CD8-positive, alpha-beta memory T cell (primary cell): Measurements from ENCODE around the gene RETREG2. TPM values are rescaled to one million over a fixed set of nuclear protein-coding genes. Genes with fewer than 3 reads are reported as not detected.
A peak's percentile ranks its signal among the peaks of the same experiment; 100 is the strongest.

ENCODE experiments used
- CTCF ChIA-PET: fragments of 350-600 bp; sonication (Branson Sonifier 250); formaldehyde crosslinking; loops from one replicate; lab custom pipeline; 2021; ENCODE audit warnings: antibody characterized with exemption; lab: Charles Lee
- POLR2A ChIA-PET: fragments of 350-600 bp; sonication (Branson Sonifier 250); formaldehyde crosslinking; loops from one replicate; lab custom pipeline; 2021; ENCODE audit warnings: antibody characterized with exemption; lab: Charles Lee
- DNase-seq, 5 donors: peaks; one replicate each; pipeline versions ENCODE4 v3.0.0 to v3.0.0-alpha.2; 2020 to 2022; ENCODE audit warnings: mixed read lengths in 1 of 5
- H3K27ac ChIP-seq: one replicate; pipeline ENCODE4 v1.7.0; 2013; ENCODE audit warnings: low read depth, mild to moderate bottlenecking, low read length, moderate library complexity
- H3K27me3 ChIP-seq: 2 replicates; pipeline ENCODE4 v1.7.0; 2013; ENCODE audit warnings: low read length, mild to moderate bottlenecking; ENCODE audit not compliant: insufficient read depth, poor library complexity, severe bottlenecking
- H3K36me3 ChIP-seq: 2 replicates; pipeline ENCODE4 v1.7.0; 2013; ENCODE audit warnings: mild to moderate bottlenecking, low read length, moderate library complexity; ENCODE audit not compliant: insufficient read depth
- H3K4me1 ChIP-seq: 2 replicates; pipeline ENCODE4 v1.7.0; 2013; ENCODE audit warnings: mild to moderate bottlenecking, low read length, moderate library complexity; ENCODE audit not compliant: insufficient read depth
- H3K4me3 ChIP-seq: 2 replicates; pipeline ENCODE4 v1.7.0; 2013; ENCODE audit warnings: mild to moderate bottlenecking, low read length
- H3K9me3 ChIP-seq: 2 replicates; pipeline ENCODE4 v1.7.0; 2013; ENCODE audit warnings: mild to moderate bottlenecking, low read length
- H3K27ac Mint-ChIP-seq, 8 donors: one replicate each; pipeline ENCODE4 v1.8.0; 2020 to 2021; ENCODE audit warnings: mixed read lengths in 8 of 8, mild to moderate bottlenecking in 6 of 8, inconsistent platforms in 3 of 8, moderate library complexity in 3 of 8
- H3K27me3 Mint-ChIP-seq, 2 donors: one replicate each; pipeline ENCODE4 v1.8.0; 2020 to 2021; ENCODE audit warnings: mixed read lengths in 2 of 2, mild to moderate bottlenecking in 1 of 2, moderate library complexity in 1 of 2
- H3K36me3 Mint-ChIP-seq, 3 donors: one replicate each; pipeline ENCODE4 v1.8.0; 2020 to 2021; ENCODE audit warnings: mixed read lengths in 3 of 3, inconsistent platforms in 1 of 3, mild to moderate bottlenecking in 1 of 3
- H3K4me1 Mint-ChIP-seq, 3 donors: one replicate each; pipeline ENCODE4 v1.8.0; 2020 to 2021; ENCODE audit warnings: mixed read lengths in 3 of 3, inconsistent platforms in 1 of 3, mild to moderate bottlenecking in 1 of 3
- H3K4me3 Mint-ChIP-seq, 7 donors: one replicate each; pipeline ENCODE4 v1.8.0; 2020 to 2021; ENCODE audit warnings: mixed read lengths in 7 of 7, mild to moderate bottlenecking in 6 of 7, moderate library complexity in 4 of 7, inconsistent platforms in 2 of 7
- H3K9me3 Mint-ChIP-seq, 5 donors: one replicate each; pipeline ENCODE4 v1.8.0; 2020 to 2022; ENCODE audit warnings: mixed read lengths in 5 of 5, mild to moderate bottlenecking in 3 of 5, moderate library complexity in 2 of 5, inconsistent platforms in 1 of 5
- polyA plus RNA-seq: library from polyadenylated mRNA; unstranded; fragments of 300-500 nt; fragmentation: Illumina TruSeq; gene quantifications from one replicate; pipeline ENCODE4 v1.2.3, GENCODE V29; 2021
- total RNA-seq, 2 experiments: library from RNA; stranded (reverse); gene quantifications; one replicate each; pipeline ENCODE4 v1.2.3, GENCODE V29; 2021

The RETREG2 gene
- total and polyA plus RNA-seq, 3 experiments from 2014 or later = 65.9 to 76.1 (median 67.6) TPM

DNA sequence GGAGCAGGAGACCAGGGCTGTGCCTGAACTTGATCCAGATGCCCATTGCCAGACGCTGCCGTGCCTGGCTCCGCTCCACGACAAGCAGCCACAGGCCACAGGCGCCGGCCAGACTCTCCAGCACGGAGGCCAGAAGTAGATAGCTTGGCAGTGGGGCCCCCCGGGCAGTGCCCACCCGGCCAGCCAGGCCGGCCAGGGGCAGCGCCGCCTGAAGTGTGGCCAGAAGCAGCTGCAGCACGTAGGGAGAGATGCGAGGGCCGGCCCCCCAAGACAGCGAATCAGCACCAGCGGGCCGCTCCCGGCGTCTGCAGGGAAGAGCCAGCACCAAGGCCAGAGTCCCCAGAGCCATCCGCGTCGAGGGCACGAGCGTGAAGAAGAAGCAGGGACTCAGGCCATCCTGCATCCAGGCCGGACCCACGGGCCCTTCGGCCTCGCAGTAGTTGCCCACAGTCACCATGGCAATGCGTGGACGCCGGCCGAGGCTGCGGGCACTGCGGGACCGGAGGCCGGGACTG lies 40.2 kb downstream of the RETREG2 start:
- peaks cover 28% of the 10 kb centered on the region for H3K36me3 ChIP-seq
- H3K4me3 ChIP-seq = peak overlapping the region; percentile 72
- H3K4me1 ChIP-seq = peaks cover 18% of the 10 kb centered on the region
- ChIA-PET CTCF (interaction anchor here (0.7 to 9.0 kb wide), 10 partner anchors 11 to 76 kb away, joined by 3 to 68 read pairs (median 5); partner anchors contain the start of genes ANKZF1, ATG9A, GLB1L and NHEJ1), POLR2A (interaction anchor here (0.6 to 2.7 kb wide), 11 partner anchors 10 to 61 kb away, joined by 3 to 24 read pairs (median 5); partner anchors contain the start of genes ANKZF1, ATG9A, CNPPD1 and DNAJB2)
- Mint-ChIP-seq H3K27me3 (peaks cover 0 to 2% of the 10 kb centered on the region in 2 donors), H3K4me1 (peaks cover 18 to 26% (median 18%) of the 10 kb centered on the region in 3 donors), H3K36me3 (peaks cover 4 to 40% (median 10%) of the 10 kb centered on the region in 3 donors), H3K27ac (peak overlapping the region; percentile 36 to 85 (median 78)), H3K4me3 (peak overlapping the region; percentile 66 to 91 (median 83)), H3K9me3 (no peaks in the 10 kb centered on the region)
- no peaks in the 10 kb centered on the region for H3K9me3 ChIP-seq
- H3K27ac ChIP-seq = peak overlapping the region; percentile 68
- DNase-seq = peak in 2 of 5 donors; percentile 6 to 7
- no peaks in the 10 kb centered on the region for H3K27me3 ChIP-seq

DNA sequence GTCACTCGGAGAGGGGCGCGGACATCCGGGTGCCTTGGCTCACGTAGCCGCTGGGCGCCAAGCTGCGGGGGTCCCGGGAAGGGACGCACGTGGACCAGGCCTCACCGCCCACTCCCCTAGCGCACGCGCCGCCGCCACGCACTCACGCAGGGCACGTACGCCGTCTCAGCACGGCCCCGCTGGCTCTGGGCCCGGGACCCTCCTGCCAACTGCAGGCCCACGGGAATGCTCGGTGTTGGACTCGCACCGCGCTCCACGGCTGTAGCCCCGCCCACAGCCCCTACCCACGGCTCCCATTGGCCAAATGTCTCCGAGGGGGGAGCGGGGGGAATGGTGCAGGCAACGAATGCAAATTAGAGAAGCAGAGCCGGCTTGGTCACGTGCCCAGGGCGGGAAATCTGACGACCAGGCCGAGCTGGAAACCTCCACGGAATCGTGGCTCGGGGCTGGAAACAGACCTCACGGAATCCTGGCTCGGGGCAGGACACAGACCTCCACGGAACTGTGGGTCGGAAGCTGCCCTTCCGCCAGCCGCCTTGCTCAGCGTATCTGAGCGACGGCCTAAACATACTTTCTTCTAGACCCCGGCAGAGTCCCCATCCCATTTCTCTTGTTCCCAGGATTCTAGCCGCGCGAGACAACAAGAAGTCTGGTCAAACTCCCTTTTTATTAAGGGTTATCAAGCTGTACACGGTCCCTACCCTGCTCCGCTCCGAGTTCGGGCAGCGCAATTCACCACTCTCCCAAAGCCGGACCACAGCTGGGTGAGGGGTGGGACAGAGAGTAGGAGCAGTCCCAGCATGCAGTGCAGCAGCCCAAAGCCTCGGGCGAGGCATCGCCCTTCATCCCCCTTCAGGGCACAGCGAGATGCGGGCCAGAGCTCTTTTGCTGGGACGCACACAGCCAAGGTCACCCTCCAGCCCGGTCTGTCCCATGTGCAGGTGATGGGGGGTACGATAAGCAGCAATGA lies 40.9 kb downstream of the RETREG2 start, which contains the start of gene ABCB6:
TSS of gene ABCB6 (minus strand) at position 227 of the 970 bp plus-strand sequence. CDS start 285 bp downstream, outside the sequence.
- ChIA-PET CTCF (interaction anchor here (0.7 to 9.0 kb wide), 11 partner anchors 10 to 76 kb away, joined by 3 to 68 read pairs (median 5); partner anchors contain the start of genes ANKZF1, ATG9A, NHEJ1 and SLC23A3), POLR2A (interaction anchor here (0.6 to 2.7 kb wide), 9 partner anchors 10 to 76 kb away, joined by 3 to 24 read pairs (median 7); partner anchors contain the start of genes ANKZF1, ATG9A, DNAJB2 and GLB1L)
- peaks cover 18 to 26% (median 18%) of the 10 kb centered on the region in 3 donors for H3K4me1 Mint-ChIP-seq
- H3K27ac Mint-ChIP-seq = peak within 1 kb of the TSS; percentile 36 to 88 (median 79)
- Histone ChIP-seq H3K9me3 (no peaks in the 10 kb centered on the region), H3K36me3 (peaks cover 36% of the 10 kb centered on the region), H3K27ac (peak within 1 kb of the TSS; percentile 68), H3K4me1 (peaks cover 18% of the 10 kb centered on the region), H3K27me3 (no peaks in the 10 kb centered on the region), H3K4me3 (peak within 1 kb of the TSS; percentile 72)
- H3K36me3 Mint-ChIP-seq = peaks cover 7 to 46% (median 13%) of the 10 kb centered on the region in 3 donors
- no peaks in the 10 kb centered on the region for H3K9me3 Mint-ChIP-seq
- H3K4me3 Mint-ChIP-seq = peak within 1 kb of the TSS; percentile 66 to 91 (median 83)
- DNase-seq = peak; percentile 70 to 87 (median 83)
- peaks cover 0 to 2% of the 10 kb centered on the region in 2 donors for H3K27me3 Mint-ChIP-seq

DNA sequence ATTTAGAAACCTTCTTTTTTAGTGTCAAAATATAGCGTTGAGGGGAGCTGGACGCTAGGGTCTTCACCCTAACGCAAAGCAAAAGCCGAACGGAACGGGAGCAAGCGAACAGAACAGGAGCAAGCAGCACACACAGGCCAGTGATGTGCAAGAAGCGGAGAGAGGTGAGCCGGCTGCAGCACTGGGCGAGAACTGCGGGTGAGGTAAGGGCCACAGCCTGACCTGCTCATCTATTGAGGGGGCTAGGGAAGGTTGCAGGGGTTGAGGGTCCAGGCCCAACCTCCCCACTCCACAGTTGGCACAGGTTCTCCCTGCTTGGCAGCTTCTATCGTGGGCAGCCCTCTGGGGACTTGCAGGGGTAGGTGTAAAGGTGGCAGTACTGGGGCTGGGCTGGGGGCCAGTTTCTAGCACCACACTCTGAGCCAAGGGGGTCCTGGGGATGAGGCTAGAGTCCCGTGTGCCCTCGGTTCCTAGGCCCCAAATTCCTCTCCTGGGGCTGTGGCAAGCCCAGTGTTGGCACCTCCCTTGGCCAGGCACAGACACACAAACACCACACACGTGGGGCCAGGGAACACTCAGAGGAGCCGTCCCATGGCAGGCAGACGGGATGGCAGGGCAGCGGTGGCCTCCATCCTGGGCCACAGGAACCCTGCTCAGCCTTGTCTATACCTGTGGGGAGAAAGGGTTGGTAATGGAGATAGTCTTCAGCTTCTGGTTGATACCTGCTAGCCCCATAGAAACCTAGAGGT lies 41.9 kb downstream of the RETREG2 start:
- Mint-ChIP-seq H3K4me3 (peak overlapping the region in 3 of 7 donors; percentile 28 to 54 (median 29)), H3K27ac (peak overlapping the region in 5 of 8 donors; percentile 3 to 88 (median 45))

DNA sequence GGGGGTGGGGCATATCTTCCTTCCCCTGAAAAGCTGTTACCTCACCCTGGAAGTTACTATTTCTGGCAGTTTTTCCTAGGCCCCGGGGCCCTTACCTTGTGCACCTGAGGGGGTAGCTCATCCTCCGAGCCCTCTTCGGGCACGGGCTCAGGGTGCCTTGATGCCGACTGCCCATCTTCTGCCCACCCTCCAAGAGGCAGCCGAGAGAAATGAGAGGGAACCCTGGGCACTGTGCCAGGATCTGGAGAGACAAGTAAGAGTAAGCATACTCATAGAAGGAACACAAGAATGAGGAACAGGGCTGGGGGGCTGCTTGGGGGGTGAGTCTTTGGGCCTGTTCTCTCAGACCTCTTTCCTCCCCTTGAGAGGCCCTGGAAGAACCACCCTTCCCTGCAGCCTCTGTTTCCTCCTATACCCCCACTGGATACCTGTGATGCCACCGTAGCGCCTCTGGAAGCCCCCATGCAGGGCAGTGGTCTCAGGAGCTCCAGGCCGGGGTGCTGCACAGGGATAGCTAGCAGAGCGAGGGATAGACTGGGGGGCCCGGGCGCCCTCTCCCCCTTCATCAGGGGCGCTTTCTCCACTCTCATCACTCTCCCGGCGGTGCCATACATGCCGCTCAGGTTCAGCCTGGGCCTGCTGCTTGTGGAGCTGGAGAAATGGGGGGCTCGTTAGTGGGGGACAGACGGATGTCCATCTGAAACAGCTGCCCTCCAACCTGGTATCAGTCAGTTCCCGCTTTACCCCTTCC lies 42.8 kb downstream of the RETREG2 start:
- H3K27me3 Mint-ChIP-seq = peaks cover 0 to 2% of the 10 kb centered on the region in 2 donors
- Histone ChIP-seq H3K4me3 (no peak overlapping the region), H3K9me3 (no peaks in the 10 kb centered on the region), H3K36me3 (peaks cover 54% of the 10 kb centered on the region), H3K4me1 (peaks cover 18% of the 10 kb centered on the region), H3K27ac (no peak overlapping the region), H3K27me3 (no peaks in the 10 kb centered on the region)
- no peak for DNase-seq
- H3K4me3 Mint-ChIP-seq = peak overlapping the region in 4 of 7 donors; percentile 10 to 54 (median 20)
- H3K27ac Mint-ChIP-seq = peak overlapping the region in 4 of 8 donors; percentile 3 to 61 (median 30)
- ChIA-PET POLR2A (interaction anchor here (1.4 kb wide), 1 partner anchor 24 kb away, joined by 4 read pairs; the partner anchor contains the start of genes GLB1L and STK16), CTCF (interaction anchor here (0.7 to 2.9 kb wide), 3 partner anchors 10 to 74 kb away, joined by 4 to 14 read pairs (median 7); no protein-coding TSS in a partner anchor)
- H3K4me1 Mint-ChIP-seq = peaks cover 18 to 34% (median 18%) of the 10 kb centered on the region in 3 donors
- H3K9me3 Mint-ChIP-seq = no peaks in the 10 kb centered on the region
- H3K36me3 Mint-ChIP-seq = peaks cover 7 to 61% (median 12%) of the 10 kb centered on the region in 3 donors

More for the DNA sequence above, 41.9 kb downstream of the RETREG2 start:
- DNase-seq = no peak
- Mint-ChIP-seq H3K9me3 (no peaks in the 10 kb centered on the region), H3K4me1 (peaks cover 18 to 29% (median 18%) of the 10 kb centered on the region in 3 donors), H3K36me3 (peaks cover 7 to 52% (median 12%) of the 10 kb centered on the region in 3 donors), H3K27me3 (peaks cover 0 to 2% of the 10 kb centered on the region in 2 donors)
- no peaks in the 10 kb centered on the region for H3K9me3 ChIP-seq
- H3K4me1 ChIP-seq = peaks cover 18% of the 10 kb centered on the region
- no peak overlapping the region for H3K4me3 ChIP-seq
- H3K27me3 ChIP-seq = no peaks in the 10 kb centered on the region
- H3K27ac ChIP-seq = no peak overlapping the region
- H3K36me3 ChIP-seq = peaks cover 45% of the 10 kb centered on the region
- ChIA-PET CTCF (interaction anchor here (0.7 to 2.9 kb wide), 5 partner anchors 9 to 75 kb away, joined by 3 to 14 read pairs (median 5); partner anchors contain the start of genes SLC23A3, TUBA4A and TUBA4B), POLR2A (interaction anchor here (0.9 to 2.7 kb wide), 4 partner anchors 9 to 75 kb away, joined by 4 to 24 read pairs (median 8); partner anchors contain the start of genes ANKZF1, ATG9A, TUBA4A and TUBA4B)

DNA sequence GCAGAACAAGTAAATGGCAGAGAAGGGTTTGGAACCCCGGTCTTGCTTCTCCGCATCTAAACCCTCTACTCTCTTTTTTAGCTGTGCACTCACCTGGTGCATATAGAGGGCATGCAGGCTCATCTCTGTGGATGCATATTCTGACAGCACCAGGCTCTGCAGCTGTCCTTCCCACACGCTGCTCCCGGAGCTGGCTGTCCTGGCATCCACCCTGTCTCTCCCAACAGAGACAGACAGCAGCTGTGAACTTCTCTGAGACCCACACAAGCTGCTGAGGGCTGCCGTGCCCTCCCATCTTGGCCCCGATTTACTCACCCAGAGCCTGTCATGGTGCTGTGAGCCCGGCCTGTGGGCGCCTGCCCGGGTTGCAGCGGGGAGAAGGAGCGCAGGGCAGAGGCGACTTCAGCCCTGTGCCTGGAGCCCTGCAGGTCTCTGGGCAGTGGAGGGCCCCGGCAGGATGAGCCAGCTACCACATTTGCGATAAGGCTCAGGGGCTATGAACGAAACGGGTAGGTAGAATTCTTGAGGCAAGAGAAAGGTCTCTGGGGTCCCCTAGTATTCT lies 44.0 kb downstream of the RETREG2 start:
- H3K27me3 Mint-ChIP-seq = peaks cover 0 to 2% of the 10 kb centered on the region in 2 donors
- peaks cover 7 to 71% (median 12%) of the 10 kb centered on the region in 3 donors for H3K36me3 Mint-ChIP-seq
- CTCF ChIA-PET = interaction anchor here (1.1 to 2.9 kb wide), 4 partner anchors 11 to 73 kb away, joined by 3 to 14 read pairs (median 5); partner anchors contain the start of gene CNPPD1
- POLR2A ChIA-PET = interaction anchor here (1.4 kb wide), 1 partner anchor 23 kb away, joined by 4 read pairs; the partner anchor contains the start of genes GLB1L and STK16
- Histone ChIP-seq H3K4me1 (peaks cover 22% of the 10 kb centered on the region), H3K4me3 (no peak overlapping the region), H3K27ac (no peak overlapping the region), H3K27me3 (no peaks in the 10 kb centered on the region), H3K36me3 (peaks cover 61% of the 10 kb centered on the region), H3K9me3 (no peaks in the 10 kb centered on the region)
- peak overlapping the region in 1 of 7 donors; percentile 56 for H3K4me3 Mint-ChIP-seq
- H3K27ac Mint-ChIP-seq = peak overlapping the region in 1 of 8 donors; percentile 71
- no peaks in the 10 kb centered on the region for H3K9me3 Mint-ChIP-seq
- no peak for DNase-seq
- peaks cover 18 to 34% (median 24%) of the 10 kb centered on the region in 3 donors for H3K4me1 Mint-ChIP-seq
